ENCODE measurements around the gene KRT36.

The KRT36 gene

GRCh38 chr17:41496803-41497484, 7.2 kb upstream of the KRT36 start:
- H3K27ac ChIP-seq: no peak overlapping the region
- no peak for TF ChIP-seq ZFX (IDR thresholded peaks at IDR 0.05)
- TF ChIP-seq, protein P1, sequence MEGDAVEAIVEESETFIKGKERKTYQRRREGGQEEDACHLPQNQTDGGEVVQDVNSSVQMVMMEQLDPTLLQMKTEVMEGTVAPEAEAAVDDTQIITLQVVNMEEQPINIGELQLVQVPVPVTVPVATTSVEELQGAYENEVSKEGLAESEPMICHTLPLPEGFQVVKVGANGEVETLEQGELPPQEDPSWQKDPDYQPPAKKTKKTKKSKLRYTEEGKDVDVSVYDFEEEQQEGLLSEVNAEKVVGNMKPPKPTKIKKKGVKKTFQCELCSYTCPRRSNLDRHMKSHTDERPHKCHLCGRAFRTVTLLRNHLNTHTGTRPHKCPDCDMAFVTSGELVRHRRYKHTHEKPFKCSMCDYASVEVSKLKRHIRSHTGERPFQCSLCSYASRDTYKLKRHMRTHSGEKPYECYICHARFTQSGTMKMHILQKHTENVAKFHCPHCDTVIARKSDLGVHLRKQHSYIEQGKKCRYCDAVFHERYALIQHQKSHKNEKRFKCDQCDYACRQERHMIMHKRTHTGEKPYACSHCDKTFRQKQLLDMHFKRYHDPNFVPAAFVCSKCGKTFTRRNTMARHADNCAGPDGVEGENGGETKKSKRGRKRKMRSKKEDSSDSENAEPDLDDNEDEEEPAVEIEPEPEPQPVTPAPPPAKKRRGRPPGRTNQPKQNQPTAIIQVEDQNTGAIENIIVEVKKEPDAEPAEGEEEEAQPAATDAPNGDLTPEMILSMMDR (conservative IDR thresholded peaks at IDR 0.05): peak; percentile 81

- H3K27ac ChIP-seq: no peak overlapping the region
- no peak for TF ChIP-seq ZFX (IDR thresholded peaks at IDR 0.05)
- TF ChIP-seq, protein P1 (conservative IDR thresholded peaks at IDR 0.05): no peak
Observed at GRCh38 chr17:41494524-41494923, 4.8 kb upstream of the KRT36 start.

DNA sequence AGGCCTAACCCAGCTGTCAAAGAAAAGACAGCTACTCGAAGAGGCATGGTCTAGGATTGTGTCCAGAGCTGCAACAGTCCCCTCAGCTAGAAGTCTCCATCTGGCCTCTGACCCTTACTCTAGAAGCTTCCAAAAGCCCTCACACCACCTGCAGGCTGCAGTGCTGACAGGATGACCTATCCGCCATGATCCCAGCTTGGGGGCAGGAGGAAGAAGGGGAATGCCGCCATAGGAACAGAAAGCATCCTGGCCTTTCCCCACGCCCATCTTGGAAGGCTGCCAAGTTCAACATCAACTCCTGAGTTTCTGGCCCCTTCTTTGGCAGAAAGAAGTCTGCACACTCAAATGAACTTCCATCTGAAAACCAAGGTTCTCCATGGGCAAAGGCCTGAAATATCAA, 3.1 kb upstream of the KRT36 start:
- no peak overlapping the region for H3K27ac ChIP-seq
- no peak for TF ChIP-seq ZFX (IDR thresholded peaks at IDR 0.05)
- TF ChIP-seq, protein P1 (conservative IDR thresholded peaks at IDR 0.05): no peak

DNA sequence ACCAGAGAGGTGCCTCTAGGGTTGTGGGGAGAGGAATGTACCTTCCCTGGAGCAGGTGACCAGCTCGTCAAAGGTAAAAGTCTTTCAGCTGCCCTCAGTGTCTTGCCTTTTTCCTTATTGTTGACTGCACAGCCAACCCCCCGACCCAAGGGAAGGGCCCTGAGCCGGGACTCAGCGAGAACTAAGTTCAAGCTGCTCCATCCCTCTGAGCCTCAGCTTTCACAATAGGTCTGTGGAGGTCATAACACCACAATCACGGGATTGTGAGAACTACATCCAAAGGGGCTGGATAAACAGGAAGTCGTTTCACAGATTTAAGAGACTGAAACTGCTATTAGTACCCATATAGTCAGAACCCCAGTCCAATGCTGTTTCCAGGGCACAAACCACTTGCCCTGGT, 2.6 kb upstream of the KRT36 start:
- TF ChIP-seq, protein P1 (conservative IDR thresholded peaks at IDR 0.05): no peak
- TF ChIP-seq ZFX (IDR thresholded peaks at IDR 0.05): no peak
- H3K27ac ChIP-seq: no peak overlapping the region

DNA sequence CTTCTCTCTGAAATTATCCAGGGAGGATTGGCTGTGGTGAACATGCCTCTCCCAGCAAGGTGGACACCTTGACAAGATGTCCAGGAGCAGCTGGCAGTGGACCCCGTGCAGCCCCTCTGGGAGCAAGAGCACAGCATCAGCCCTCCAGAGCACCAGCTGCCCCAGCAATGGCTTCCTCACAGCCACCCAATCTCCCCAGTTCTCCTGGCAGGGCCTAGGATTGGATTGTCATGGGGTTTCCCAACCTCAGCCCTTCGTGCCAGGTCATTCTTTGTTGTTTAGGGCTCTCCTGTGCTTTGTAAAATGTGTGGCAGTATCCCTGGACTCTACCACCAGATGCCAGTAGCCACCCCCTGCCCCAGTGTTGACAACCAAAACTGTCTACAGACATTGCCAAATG, 1.8 kb upstream of the KRT36 start:
- H3K27ac ChIP-seq: no peak overlapping the region
- no peak for TF ChIP-seq ZFX (IDR thresholded peaks at IDR 0.05)
- TF ChIP-seq, protein P1 (conservative IDR thresholded peaks at IDR 0.05): no peak

- H3K27ac ChIP-seq: no peak overlapping the region
- TF ChIP-seq, protein P1 (conservative IDR thresholded peaks at IDR 0.05): no peak
- no peak for TF ChIP-seq ZFX (IDR thresholded peaks at IDR 0.05)
Observed at GRCh38 chr17:41490000-41490990, 585 bp upstream of the KRT36 start.
